GM21737 (cell line): ENCODE results near the gene ITPRID2.

ENCODE experiments used
- ATAC-seq: cut with Tn5 transposase; IDR thresholded peaks from one replicate; pipeline ENCODE4 v1.9.1; 2021; ENCODE audit warnings: mild to moderate bottlenecking, moderate library complexity; ENCODE audit not compliant: unreplicated experiment

Gene ITPRID2

GRCh38 chr2:181891258-181891965 lies at the start of gene ITPRID2:
Gene ITPRID2 (plus strand): TSS chr2:181891730. CDS start chr2:181892067, 337 bp downstream.
- peak; percentile 93 for ATAC-seq

GRCh38 chr2:181844551-181845290 lies 46.8 kb upstream of the ITPRID2 start:
- ATAC-seq, result no peak

GRCh38 chr2:181846399-181847197 lies 44.9 kb upstream of the ITPRID2 start:
- no peak for ATAC-seq

GRCh38 chr2:181847198-181847556 lies 44.4 kb upstream of the ITPRID2 start:
- ATAC-seq, result no peak

- ATAC-seq, result no peak
Measured at GRCh38 chr2:181847702-181848101, 43.8 kb upstream of the ITPRID2 start.

- ATAC-seq, result no peak
Measured at GRCh38 chr2:181848261-181848886, 43.2 kb upstream of the ITPRID2 start.

GRCh38 chr2:181849601-181850000 lies 41.9 kb upstream of the ITPRID2 start:
- no peak for ATAC-seq

- ATAC-seq, result no peak
Measured at GRCh38 chr2:181850936-181851560, 40.5 kb upstream of the ITPRID2 start.

GRCh38 chr2:181851726-181852125 lies 39.8 kb upstream of the ITPRID2 start:
- ATAC-seq, result no peak

- no peak for ATAC-seq
Measured at GRCh38 chr2:181853696-181854095, 37.8 kb upstream of the ITPRID2 start.

- ATAC-seq, result no peak
Measured at GRCh38 chr2:181857483-181857882, 34.0 kb upstream of the ITPRID2 start.

- no peak for ATAC-seq
Measured at GRCh38 chr2:181858600-181858999, 32.9 kb upstream of the ITPRID2 start.

- no peak for ATAC-seq
Measured at GRCh38 chr2:181859123-181859522, 32.4 kb upstream of the ITPRID2 start.

GRCh38 chr2:181859803-181860202 lies 31.7 kb upstream of the ITPRID2 start:
- no peak for ATAC-seq

- no peak for ATAC-seq
Measured at GRCh38 chr2:181861379-181861778, 30.2 kb upstream of the ITPRID2 start.

GRCh38 chr2:181862583-181863281 lies 28.8 kb upstream of the ITPRID2 start:
- no peak for ATAC-seq

- ATAC-seq, result no peak
Measured at GRCh38 chr2:181872178-181872577, 19.4 kb upstream of the ITPRID2 start.

GRCh38 chr2:181876614-181877063 lies 14.9 kb upstream of the ITPRID2 start:
- ATAC-seq, result no peak

GRCh38 chr2:181877181-181877664 lies 14.3 kb upstream of the ITPRID2 start:
- ATAC-seq, result no peak

- no peak for ATAC-seq
Measured at GRCh38 chr2:181878448-181878847, 13.1 kb upstream of the ITPRID2 start.
